ENCODE results near the gene PSME1.

GRCh38 chr14:24093901-24094840, 41.8 kb upstream of the PSME1 start, which contains the start of gene PCK2:
- TF ChIP-seq CTCF (IDR thresholded peaks at IDR 0.05; ENCODE audit: insufficient read depth, low read length, poor library complexity, severe bottlenecking) (no peak), EZH2phosphoT487 (conservative IDR thresholded peaks at IDR 0.05; ENCODE audit: low read length) (no peak)

Measured in SU-DHL-6 (cell line).